GM19467 (cell line): ENCODE data around the gene DLG1.
"Not testable (repeated sequence)": the region's sequence is repeated elsewhere in the genome, so short reads cannot be mapped to it uniquely, and the experiment has no call there.

Experiments
- ATAC-seq: cut with Tn5 transposase; IDR thresholded peaks from one replicate; pipeline ENCODE4 v1.9.1; 2021; ENCODE audit warnings: mild to moderate bottlenecking, moderate library complexity; ENCODE audit not compliant: unreplicated experiment

Gene DLG1

DNA sequence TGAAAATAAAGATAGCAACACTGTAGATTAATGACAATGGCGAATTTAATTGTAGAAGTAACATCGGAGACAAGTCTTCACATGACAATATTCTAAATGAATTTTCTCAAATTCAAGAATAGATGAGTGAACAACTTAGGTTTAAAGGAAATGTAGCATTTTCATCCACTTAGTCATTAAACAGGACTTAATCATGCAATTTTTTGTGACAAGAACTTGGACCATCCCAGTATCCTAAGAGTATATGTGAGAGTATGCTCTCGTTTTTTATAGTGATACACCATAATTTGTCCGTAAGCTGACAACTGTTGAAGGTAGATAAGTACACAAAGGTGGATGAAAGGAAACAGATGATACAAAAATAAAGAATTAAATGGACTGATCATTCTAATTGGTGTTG is 81.5 kb downstream of the DLG1 start:
- ATAC-seq = no peak

DNA sequence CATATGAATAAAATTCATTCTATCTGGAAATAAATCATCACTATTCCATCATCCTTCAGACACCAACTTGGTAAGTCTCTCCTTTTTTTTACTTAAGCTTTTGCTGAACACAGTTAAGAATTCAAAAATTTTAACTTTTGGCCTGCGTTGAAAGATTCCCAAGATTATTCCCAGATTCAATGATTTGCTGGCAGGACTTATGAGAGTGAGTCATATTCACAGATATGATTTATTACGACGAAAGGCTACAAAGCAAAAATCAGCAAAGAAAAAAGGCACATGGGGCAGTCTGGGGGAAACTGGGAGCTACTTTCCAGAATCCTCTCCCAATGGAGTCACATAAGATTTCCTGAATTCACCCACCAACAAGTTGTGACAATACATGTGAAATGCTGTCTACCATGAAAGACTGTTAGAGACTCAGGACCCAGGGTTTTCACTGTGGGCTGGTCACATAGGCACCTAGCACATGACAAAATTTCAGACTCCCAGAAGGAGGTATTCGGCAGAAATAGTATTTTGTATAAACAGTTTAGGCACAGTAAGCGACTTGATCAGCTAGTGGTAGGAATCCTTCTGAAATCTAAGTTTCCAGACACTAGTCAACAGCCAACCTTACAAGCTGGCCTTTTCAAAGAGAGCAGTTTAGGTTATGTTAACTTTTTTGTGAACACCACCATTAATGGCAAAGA is 82.1 kb downstream of the DLG1 start:
- no peak for ATAC-seq

DNA sequence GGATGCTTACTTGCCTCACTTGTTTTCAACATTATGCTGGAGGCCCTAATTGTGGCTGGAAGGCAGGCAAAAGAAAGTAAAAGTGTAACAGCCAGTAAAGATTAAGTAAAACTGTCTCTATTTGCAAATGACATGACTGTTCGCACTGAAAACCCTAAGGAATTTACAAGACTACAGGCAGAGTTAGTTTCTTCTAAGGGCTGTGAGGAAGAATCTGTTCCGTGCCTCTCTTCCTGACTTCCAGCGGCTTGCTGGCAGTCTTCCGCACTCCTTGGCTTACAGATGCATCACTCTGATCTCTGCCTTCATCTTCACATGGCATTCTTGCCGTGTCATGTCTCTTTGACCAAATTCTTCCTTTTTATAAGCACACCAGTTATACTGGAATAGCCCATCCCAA is 86.1 kb downstream of the DLG1 start:
- ATAC-seq = no peak

DNA sequence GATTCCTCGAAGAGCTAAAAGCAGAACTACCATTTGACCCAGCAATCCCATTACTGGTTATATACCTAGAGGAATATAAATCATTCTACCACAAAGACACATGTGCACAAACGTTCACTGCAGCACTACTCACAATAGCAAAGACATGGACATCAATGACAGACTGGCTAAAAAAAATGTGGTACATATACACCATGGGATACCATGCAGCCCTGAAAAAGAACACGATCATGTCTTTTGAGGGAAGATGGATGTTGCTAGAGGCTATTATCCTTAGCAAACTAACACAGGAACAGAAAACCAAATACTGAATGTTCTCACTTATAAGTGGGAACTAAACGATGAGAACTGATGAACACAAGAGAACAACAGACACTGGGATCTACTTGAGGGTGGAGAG is 86.7 kb downstream of the DLG1 start:
- not testable (repeated sequence) for ATAC-seq

DNA sequence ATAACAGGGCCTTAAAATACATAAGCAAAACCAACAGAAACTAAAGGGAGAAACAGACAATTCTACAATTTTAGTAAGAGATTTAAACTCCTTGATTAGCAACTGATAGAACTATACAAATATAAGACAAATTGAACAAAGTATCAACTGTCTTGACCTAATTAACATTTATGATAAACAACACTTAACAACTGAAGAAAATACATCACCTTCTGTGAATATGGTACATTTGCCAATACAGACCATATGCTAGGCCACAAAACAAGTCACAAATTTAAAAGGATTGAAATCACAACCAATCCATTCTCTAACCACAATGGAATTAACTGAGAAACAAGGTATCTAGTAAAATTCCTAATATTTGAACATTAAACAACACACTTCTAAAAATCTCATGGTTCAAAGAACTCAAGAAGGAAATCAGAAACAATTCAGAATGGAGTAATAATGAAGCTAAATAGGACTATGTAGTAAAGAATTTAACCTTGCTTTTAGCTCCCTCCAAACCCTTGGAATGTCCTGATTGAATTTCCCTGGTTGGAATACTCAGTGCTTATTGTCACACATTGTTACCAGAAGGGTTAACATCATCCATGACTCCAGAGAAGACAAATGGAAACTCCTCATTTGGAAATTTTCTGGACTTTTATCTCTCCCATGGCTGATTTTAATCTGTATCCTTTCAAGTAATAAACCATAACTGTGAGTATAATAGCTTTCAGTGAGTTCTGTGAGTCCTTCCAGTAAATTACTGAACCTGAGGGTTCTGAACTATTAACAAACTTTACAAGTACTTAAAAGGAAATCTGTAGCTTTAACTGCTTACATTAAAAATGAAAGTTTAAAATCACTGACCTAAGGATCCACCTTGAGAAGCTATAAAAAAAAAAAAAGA is 88.8 kb downstream of the DLG1 start:
- ATAC-seq = no peak

DNA sequence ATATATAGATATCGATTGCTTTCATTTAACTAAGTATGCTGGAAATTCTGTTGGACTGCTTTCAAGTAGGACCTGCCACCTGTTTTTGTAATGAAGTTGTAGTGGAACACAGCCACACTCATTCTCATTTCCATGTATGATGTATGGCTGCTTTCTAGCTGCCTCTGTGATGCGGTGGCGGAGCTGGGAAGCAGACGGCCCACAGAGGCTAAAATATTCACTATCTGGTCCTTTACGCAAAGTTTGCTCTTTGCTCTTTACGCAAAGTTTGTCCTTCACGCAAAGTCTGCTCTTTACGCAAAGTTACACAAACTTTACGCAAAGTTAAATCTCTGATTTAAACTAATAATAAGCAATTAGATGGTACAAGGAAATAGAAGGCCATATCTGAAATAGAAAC is 91.5 kb downstream of the DLG1 start:
- no peak for ATAC-seq

DNA sequence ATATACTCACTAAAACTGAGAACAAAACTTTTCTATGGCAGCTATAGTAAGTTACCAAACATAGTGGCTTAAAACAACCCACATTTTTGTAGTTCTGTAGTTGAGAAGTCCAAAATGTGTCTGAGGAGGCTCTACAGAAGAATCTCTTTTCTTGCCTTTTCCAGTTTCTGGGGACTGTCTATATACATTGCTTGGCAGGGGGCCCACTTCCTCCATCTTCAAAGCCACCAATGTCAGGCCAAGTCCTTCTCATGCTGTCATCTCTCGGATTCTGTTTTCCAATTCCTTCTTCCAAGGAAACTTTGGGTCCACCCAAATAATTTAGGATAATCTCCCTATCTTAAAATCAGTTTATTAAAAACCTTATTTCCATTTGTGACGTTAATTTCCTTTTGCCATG is 92.7 kb downstream of the DLG1 start:
- ATAC-seq = no peak

DNA sequence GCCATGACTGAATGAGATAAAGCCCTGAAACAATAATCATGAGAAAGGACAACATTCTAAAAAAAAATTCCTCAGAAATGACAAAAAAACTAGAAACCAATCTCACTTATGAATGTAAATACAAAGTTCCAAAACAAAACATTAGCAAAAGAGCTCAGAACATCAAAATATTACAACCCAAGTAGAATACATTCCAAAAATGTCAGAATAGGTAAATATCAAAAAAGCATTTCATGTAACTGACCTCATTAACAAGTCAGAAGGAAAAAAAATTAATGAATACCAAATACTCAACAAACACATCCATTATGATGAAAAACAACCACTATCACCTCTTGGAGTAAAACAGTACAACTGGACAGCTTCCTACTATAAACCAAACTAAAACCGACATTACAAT is 93.1 kb downstream of the DLG1 start:
- no peak for ATAC-seq

DNA sequence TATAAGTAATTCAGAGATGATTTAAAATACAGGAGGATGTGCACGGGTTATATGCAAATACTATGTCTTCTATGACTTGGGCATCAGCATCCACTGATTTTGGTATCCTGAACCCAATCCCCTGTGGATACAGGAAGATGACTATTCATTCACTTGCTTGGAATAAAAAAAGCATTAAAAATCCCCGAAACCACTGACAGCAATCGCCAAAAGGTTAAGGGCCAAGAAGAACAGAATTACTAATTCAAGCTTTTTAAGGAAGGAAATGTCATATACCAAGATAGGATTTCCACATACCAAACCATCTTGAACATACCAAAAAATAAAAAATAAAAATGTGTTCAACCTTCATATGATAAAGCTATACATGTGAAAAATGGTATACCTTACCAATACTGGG is 93.7 kb downstream of the DLG1 start:
- ATAC-seq = no peak

DNA sequence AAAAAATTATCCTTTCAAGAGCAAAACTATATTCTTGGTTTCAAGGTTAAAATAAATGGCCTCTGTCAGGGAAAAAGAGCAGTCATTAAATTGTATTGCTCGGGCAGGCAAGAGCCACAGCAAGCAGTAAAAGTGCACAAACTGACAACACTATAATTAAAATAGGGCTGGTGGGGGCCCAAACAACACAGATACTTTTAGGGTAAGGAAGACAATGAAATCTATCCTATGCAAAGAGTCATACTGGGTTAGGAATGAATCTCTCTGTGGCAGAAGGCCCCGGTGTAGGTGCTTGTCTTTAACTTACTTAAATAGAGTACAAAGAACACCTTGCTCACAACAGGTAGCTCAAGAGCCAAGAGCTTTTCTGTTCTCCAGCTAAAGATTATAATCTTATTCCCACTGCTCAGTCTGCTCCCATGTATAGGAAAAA is 94.7 kb downstream of the DLG1 start:
- no peak for ATAC-seq

DNA sequence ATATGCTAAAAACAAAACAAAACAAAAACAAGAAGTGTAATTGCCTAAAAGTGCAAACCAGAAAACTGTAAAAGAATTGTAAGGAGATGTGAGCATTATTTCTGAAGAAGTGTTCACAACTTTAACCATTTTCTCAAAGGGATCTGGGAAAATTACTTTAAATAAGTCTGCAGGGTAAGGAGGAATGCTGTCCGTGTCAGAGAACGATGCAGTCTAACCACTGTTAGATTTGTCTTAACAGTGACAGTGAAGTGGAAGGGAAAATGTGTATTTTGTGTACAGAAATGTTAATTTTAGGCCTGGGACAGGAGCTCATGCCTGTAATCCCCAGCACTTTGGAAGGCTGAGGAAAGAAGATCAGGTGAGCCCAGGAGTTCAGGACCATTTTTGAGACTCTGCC is 95.7 kb downstream of the DLG1 start:
- no peak for ATAC-seq

DNA sequence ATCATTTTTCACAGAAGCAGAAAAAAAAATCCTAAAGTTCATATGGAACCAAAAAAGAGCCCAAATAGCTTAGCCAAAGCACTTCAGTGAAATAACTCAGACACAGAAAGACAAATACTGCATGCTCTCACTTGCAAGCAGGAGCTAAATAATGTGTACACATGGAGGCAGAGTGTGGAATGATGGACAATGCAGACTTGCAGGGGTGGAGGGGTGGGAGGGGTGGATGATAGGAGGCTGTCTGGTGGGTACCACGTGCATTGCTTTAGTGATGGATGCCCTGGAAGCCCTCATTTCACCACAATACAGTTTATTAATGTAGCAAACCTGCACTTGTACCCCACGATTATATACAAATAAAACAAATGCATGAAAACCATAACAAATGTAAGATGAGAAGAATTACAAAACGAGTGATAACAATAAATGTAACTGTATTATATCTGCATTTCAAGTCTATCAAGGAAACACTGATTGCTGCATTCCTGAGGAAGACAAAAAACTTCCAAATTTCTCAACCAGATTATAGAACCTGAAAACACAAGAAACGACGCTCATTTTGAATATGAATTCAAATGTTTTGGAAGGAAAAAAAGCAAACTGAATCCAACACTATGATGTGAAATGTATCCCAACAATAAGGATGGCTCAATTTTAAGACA is 96.5 kb downstream of the DLG1 start:
- no peak for ATAC-seq

DNA sequence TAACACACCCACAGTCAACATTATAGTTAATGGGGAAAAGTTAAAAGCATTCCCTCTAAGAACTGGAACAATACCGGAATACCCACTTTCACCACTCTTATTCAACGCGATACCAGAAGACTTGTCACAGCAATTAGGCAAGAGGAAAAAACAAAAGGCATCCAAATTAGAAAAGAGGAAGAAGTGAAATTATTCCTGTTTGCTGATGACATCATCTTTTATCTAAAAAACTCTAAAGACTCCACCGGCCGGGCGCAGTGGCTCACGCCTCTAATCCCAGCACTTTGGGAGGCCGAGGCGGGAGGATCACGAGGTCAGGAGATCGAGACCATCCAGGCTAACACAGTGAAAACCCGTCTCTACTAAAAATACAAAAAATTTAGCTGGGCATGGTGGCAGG is 97.6 kb downstream of the DLG1 start:
- not testable (repeated sequence) for ATAC-seq

DNA sequence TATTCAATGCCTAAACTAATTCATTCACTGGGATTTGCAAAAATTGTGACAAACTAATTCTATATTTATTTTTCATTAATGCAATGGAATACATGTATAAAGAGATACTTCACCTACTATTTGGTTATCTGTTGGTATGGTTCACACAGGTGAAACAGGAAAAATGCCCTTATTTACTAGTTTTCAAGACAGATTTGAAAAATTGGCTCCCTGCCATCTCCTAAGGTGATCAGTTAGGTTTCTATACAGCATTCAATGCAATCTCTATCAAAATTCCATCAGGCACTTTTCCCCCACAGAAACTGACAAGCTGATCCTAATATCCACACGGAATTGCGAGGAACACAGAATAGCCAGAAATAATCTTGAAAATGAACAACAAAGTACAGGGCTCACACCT is 101.1 kb downstream of the DLG1 start:
- ATAC-seq = no peak

DNA sequence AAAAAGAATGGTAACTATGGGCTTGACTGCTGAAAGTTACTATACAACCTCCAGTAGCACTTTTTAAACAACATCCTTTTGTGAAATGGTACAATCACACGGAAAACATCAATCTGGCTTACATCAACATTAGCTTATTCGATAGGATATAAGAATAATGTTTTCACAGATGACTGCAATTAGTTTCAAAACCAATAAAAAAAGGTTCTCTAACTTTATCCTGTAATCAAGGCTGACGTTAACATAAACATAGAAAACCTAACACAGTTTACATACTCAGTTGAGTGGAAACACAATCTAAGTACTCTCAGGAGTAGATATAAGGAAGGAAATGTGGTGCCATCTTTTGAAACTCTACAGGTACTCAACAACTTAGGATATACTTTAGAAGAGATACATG is 102.2 kb downstream of the DLG1 start:
- no peak for ATAC-seq

DNA sequence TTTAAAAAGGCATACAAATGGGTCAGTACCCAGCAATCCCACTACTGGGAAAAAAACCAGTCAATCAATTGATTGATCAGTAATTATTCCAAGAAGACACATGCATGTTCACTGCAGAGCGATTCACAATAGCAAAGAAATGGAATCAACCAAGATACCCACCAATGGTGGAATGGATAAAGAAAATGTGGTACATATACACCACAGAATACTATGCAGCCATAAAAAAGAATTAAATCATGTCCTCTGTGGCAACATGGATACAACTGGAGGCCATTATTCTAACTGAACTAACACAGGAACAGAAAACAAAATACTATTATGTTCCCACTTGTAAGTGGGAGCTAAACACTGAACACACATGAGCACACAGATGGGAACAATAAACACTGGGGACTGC is 103.1 kb downstream of the DLG1 start:
- ATAC-seq = no peak

DNA sequence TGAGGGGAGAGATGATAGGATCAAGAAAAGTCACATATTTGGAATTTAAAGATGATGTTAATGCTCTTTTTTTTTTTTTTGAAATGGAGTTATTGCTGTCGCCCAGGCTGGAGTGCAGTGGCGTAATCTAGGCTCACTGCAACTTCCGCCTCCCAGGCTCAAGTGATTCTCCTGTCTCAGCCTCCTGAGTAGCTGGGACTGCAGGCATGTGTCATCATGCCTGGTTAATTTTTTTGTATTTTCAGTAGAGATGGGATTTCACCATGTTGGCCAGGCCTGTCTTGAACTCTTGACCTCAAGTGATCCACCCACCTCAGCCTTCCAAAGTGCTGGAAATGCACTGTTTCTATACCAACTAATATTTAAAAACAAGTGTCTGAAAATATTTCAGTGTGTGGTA is 104.7 kb downstream of the DLG1 start:
- not testable (repeated sequence) for ATAC-seq

DNA sequence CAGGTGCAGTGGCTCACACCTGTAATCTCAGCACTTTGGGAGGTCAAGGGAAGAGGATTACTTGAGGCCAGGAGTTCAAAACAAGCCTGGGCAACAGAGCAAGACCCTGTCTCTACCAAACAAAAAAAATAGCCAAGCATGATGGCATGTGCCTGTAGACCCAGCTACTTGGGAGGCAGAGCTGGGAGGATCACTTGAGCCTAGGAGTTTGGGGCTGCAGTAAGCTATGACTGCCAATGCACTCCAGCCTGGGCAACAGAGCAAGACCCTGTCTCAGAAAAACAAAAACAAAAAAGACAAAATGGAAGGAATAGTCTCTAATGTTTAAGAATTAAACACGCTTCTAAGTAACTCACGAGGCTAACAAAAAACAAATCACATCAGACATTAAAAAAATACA is 106.5 kb downstream of the DLG1 start:
- ATAC-seq = no peak

DNA sequence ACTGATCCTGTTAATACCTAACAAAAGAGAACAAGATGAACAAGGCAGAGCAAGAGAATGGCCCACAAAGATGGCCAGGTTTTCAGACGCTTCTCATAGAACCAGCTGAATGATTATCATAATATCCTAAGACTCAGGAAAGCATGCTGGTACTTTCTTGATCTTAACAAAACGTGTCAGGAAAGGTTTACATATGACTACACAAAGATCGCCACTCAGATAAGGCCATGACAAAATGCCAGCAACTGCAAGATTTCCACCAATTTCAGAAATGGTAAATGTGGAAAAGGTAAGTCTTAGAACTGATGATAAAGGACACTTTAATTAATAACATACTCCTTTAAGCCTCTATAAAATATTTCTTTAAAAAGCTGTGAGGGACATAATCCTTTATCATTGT is 108.8 kb downstream of the DLG1 start:
- ATAC-seq = no peak

DNA sequence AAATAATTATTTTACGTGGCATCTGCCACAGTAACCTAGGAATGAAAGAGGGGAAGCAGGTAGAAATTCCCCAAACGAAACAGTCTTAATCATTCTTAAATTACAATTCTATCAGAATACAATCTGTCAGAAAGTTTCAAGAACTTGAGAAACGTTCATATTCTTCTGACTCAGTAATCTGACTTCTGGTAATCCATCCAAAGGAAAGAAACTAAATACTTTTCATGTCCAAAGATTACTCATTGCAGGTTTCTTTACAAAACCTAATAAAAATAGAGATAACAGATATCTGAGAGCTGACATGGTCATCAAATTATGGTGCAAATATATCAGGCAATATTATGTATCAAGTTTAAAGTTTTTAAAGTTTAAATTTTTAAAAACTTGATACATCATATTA is 109.4 kb downstream of the DLG1 start:
- no peak for ATAC-seq

DNA sequence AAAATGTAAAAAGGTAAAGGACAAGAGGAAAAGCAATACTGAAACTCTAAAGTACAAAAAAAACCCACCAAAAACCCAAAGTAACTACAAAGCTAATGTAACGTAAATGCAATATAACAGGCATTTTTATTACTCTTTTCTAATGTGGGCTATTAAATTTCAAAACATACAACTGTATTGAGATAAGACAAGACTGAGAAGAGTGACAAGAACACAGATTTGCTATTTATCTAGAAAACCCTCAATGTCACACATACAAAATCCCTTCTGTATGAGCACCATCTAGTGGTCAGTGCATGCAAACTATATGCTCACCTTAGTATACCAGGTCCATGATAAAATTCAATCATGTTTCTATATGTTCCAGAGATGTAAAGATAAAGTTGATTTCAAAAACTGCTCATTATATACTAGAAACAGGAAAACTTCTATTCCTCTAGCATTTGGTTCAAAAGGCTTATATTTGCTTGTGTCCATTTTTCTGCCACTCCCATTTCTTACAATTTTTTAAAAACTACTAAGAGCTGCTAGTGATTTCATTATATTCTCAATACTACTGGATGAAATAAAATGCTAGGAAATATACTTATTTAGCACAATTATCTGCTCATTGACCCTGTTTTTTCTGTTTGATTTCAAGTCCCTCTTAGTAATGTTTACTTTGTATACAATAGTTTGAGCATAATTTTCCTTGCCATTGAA is 111.4 kb downstream of the DLG1 start:
- no peak for ATAC-seq
